GM12874 (cell line): ENCODE measurements around the gene PTHLH.

Source experiments
- CTCF ChIP-seq: IDR thresholded peaks from 2 replicates; pipeline ENCODE4 v1.5.1; 2011; ENCODE audit warnings: low read depth, mild to moderate bottlenecking, control low read depth, low read length, moderate library complexity; ENCODE audit not compliant: insufficient read depth

The PTHLH gene

GRCh38 chr12:28010036-28010435 is 37.5 kb upstream of the PTHLH start:
- TF ChIP-seq CTCF: no peak

- no peak for TF ChIP-seq CTCF
Measured at GRCh38 chr12:27999970-28000369, 27.4 kb upstream of the PTHLH start.

- TF ChIP-seq CTCF: no peak
Measured at GRCh38 chr12:27999521-27999920, 27.0 kb upstream of the PTHLH start.

- TF ChIP-seq CTCF: no peak
Measured at GRCh38 chr12:27998658-27999057, 26.1 kb upstream of the PTHLH start.

GRCh38 chr12:27998170-27998569 is 25.6 kb upstream of the PTHLH start:
- no peak for TF ChIP-seq CTCF

- TF ChIP-seq CTCF: no peak
Measured at GRCh38 chr12:27996761-27997160, 24.2 kb upstream of the PTHLH start.

GRCh38 chr12:27995406-27995805 is 22.9 kb upstream of the PTHLH start:
- TF ChIP-seq CTCF: no peak
